ENCODE results near the gene DIS3L2.
"Not testable (repeated sequence)": the region's sequence is repeated elsewhere in the genome, so short reads cannot be mapped to it uniquely, and the experiment has no call there.

DIS3L2 gene

DNA sequence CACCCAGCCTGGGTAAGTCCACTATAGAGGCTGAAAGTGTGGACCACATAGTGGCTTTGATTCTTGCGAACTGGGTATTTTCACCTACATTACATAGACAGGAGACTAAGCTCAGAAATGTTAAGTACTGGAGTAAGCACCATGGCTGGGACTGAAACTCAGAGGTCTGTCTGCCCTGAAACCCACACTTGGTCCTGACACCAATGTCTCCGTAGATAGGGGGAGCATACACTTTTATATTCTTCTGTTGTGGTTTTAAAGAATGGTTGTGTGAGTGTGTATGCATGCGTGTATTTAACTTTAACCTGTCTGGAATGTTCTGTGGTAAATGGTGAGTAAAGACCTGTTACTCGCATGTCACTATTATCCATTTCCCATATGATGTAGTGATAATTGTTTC lies 25.0 kb upstream of the DIS3L2 start:
- Histone ChIP-seq H3K27ac (ENCODE audit: low read depth, low read length) (no peak overlapping the region), H3K9ac (ENCODE audit: low read depth in 1 of 2, low read length in 2 of 2) (no peak overlapping the region), H3K9me3 (ENCODE audit: control insufficient read depth in 1 of 2, low read length in 2 of 2) (no peaks in the 10 kb centered on the region), H3K36me3 (ENCODE audit: control insufficient read depth in 1 of 2, insufficient read depth in 2 of 2, low read length in 2 of 2) (no peaks in the 10 kb centered on the region), H3K4me3 (ENCODE audit: low read depth in 1 of 2, low read length in 2 of 2) (no peak overlapping the region), H3K4me1 (ENCODE audit: control insufficient read depth in 1 of 2, insufficient read depth in 2 of 2, low read length in 2 of 2) (no peaks in the 10 kb centered on the region), H3K27me3 (ENCODE audit: control insufficient read depth in 1 of 2, insufficient read depth in 2 of 2, low read length in 2 of 2) (no peaks in the 10 kb centered on the region)

- no peaks in the 10 kb centered on the region for H3K4me1 ChIP-seq (ENCODE audit: control insufficient read depth in 1 of 2, insufficient read depth in 2 of 2, low read length in 2 of 2)
- no peaks in the 10 kb centered on the region for H3K27me3 ChIP-seq (ENCODE audit: control insufficient read depth in 1 of 2, insufficient read depth in 2 of 2, low read length in 2 of 2)
- no peak overlapping the region for H3K27ac ChIP-seq (ENCODE audit: low read depth, low read length)
- H3K9me3 ChIP-seq (ENCODE audit: control insufficient read depth in 1 of 2, low read length in 2 of 2): no peaks in the 10 kb centered on the region
- no peak overlapping the region for H3K4me3 ChIP-seq (ENCODE audit: low read depth in 1 of 2, low read length in 2 of 2)
- no peak overlapping the region for H3K9ac ChIP-seq (ENCODE audit: low read depth in 1 of 2, low read length in 2 of 2)
- H3K36me3 ChIP-seq (ENCODE audit: control insufficient read depth in 1 of 2, insufficient read depth in 2 of 2, low read length in 2 of 2): no peaks in the 10 kb centered on the region
Observed at GRCh38 chr2:231937057-231937456, 24.5 kb upstream of the DIS3L2 start.

DNA sequence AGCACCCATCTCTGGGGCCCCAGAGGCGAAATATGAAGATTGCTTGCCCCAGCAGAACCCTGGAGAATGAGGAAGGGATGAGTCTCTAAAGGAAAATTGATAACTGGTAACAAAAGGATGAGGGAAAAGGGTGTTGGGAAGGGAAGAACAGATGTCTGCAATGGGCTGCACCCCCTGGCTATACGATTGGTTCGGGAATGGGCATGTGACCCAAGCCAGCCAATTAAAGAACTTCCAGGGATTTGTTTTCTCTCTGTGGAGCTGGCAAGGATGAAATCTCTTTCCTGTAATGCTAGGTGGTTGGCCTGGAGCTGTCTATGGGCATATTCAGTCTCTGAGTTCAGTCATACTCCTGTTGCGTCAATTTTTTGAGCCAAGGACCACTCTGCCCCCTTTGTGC lies 22.5 kb upstream of the DIS3L2 start:
- Histone ChIP-seq H3K36me3 (ENCODE audit: control insufficient read depth in 1 of 2, insufficient read depth in 2 of 2, low read length in 2 of 2) (no peaks in the 10 kb centered on the region), H3K4me3 (ENCODE audit: low read depth in 1 of 2, low read length in 2 of 2) (no peak overlapping the region), H3K9me3 (ENCODE audit: control insufficient read depth in 1 of 2, low read length in 2 of 2) (no peaks in the 10 kb centered on the region), H3K27me3 (ENCODE audit: control insufficient read depth in 1 of 2, insufficient read depth in 2 of 2, low read length in 2 of 2) (no peaks in the 10 kb centered on the region), H3K9ac (ENCODE audit: low read depth in 1 of 2, low read length in 2 of 2) (no peak overlapping the region), H3K27ac (ENCODE audit: low read depth, low read length) (no peak overlapping the region), H3K4me1 (ENCODE audit: control insufficient read depth in 1 of 2, insufficient read depth in 2 of 2, low read length in 2 of 2) (no peaks in the 10 kb centered on the region)

DNA sequence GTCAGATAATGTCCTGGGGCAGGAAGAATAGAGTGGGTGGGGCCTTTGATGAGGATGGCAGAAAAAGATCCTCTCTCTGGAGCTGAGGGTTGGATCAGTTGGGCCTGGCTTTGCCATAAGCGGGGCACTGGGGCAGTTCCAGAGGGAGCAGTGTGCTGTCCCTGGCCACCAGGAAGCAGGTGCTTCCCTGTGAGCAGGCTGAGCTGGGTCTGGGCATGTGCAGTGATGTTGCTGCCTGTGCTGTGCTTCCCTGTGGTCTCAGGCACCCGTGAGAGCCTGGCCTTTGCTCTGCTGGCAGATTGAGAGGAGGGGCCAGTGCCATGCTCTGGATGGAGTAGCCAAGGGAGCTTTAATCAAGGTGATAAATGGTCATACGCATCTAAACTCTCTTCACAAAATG lies 20.7 kb upstream of the DIS3L2 start:
- H3K4me3 ChIP-seq (ENCODE audit: low read depth in 1 of 2, low read length in 2 of 2): no peak overlapping the region
- H3K27me3 ChIP-seq (ENCODE audit: control insufficient read depth in 1 of 2, insufficient read depth in 2 of 2, low read length in 2 of 2): no peaks in the 10 kb centered on the region
- no peak overlapping the region for H3K9ac ChIP-seq (ENCODE audit: low read depth in 1 of 2, low read length in 2 of 2)
- H3K4me1 ChIP-seq (ENCODE audit: control insufficient read depth in 1 of 2, insufficient read depth in 2 of 2, low read length in 2 of 2): no peaks in the 10 kb centered on the region
- H3K36me3 ChIP-seq (ENCODE audit: control insufficient read depth in 1 of 2, insufficient read depth in 2 of 2, low read length in 2 of 2): no peaks in the 10 kb centered on the region
- H3K9me3 ChIP-seq (ENCODE audit: control insufficient read depth in 1 of 2, low read length in 2 of 2): no peaks in the 10 kb centered on the region
- H3K27ac ChIP-seq (ENCODE audit: low read depth, low read length): no peak overlapping the region

- H3K27me3 ChIP-seq (ENCODE audit: control insufficient read depth in 1 of 2, insufficient read depth in 2 of 2, low read length in 2 of 2): no peaks in the 10 kb centered on the region
- H3K4me3 ChIP-seq (ENCODE audit: low read depth in 1 of 2, low read length in 2 of 2): no peak overlapping the region
- no peak overlapping the region for H3K27ac ChIP-seq (ENCODE audit: low read depth, low read length)
- no peaks in the 10 kb centered on the region for H3K9me3 ChIP-seq (ENCODE audit: control insufficient read depth in 1 of 2, low read length in 2 of 2)
- no peak overlapping the region for H3K9ac ChIP-seq (ENCODE audit: low read depth in 1 of 2, low read length in 2 of 2)
- H3K36me3 ChIP-seq (ENCODE audit: control insufficient read depth in 1 of 2, insufficient read depth in 2 of 2, low read length in 2 of 2): no peaks in the 10 kb centered on the region
- no peaks in the 10 kb centered on the region for H3K4me1 ChIP-seq (ENCODE audit: control insufficient read depth in 1 of 2, insufficient read depth in 2 of 2, low read length in 2 of 2)
Observed at GRCh38 chr2:231941673-231942072, 19.8 kb upstream of the DIS3L2 start.

- Histone ChIP-seq H3K9ac (ENCODE audit: low read depth in 1 of 2, low read length in 2 of 2) (no peak overlapping the region), H3K9me3 (ENCODE audit: control insufficient read depth in 1 of 2, low read length in 2 of 2) (no peaks in the 10 kb centered on the region), H3K27ac (ENCODE audit: low read depth, low read length) (no peak overlapping the region), H3K4me1 (ENCODE audit: control insufficient read depth in 1 of 2, insufficient read depth in 2 of 2, low read length in 2 of 2) (no peaks in the 10 kb centered on the region), H3K4me3 (ENCODE audit: low read depth in 1 of 2, low read length in 2 of 2) (no peak overlapping the region), H3K36me3 (ENCODE audit: control insufficient read depth in 1 of 2, insufficient read depth in 2 of 2, low read length in 2 of 2) (no peaks in the 10 kb centered on the region), H3K27me3 (ENCODE audit: control insufficient read depth in 1 of 2, insufficient read depth in 2 of 2, low read length in 2 of 2) (no peaks in the 10 kb centered on the region)
Observed at GRCh38 chr2:231942180-231942579, 19.3 kb upstream of the DIS3L2 start.

- no peaks in the 10 kb centered on the region for H3K4me1 ChIP-seq (ENCODE audit: control insufficient read depth in 1 of 2, insufficient read depth in 2 of 2, low read length in 2 of 2)
- H3K27me3 ChIP-seq (ENCODE audit: control insufficient read depth in 1 of 2, insufficient read depth in 2 of 2, low read length in 2 of 2): no peaks in the 10 kb centered on the region
- H3K27ac ChIP-seq (ENCODE audit: low read depth, low read length): no peak overlapping the region
- no peak overlapping the region for H3K9ac ChIP-seq (ENCODE audit: low read depth in 1 of 2, low read length in 2 of 2)
- no peaks in the 10 kb centered on the region for H3K9me3 ChIP-seq (ENCODE audit: control insufficient read depth in 1 of 2, low read length in 2 of 2)
- H3K36me3 ChIP-seq (ENCODE audit: control insufficient read depth in 1 of 2, insufficient read depth in 2 of 2, low read length in 2 of 2): no peaks in the 10 kb centered on the region
- no peak overlapping the region for H3K4me3 ChIP-seq (ENCODE audit: low read depth in 1 of 2, low read length in 2 of 2)
Observed at GRCh38 chr2:231946241-231946814, 15.2 kb upstream of the DIS3L2 start.

DNA sequence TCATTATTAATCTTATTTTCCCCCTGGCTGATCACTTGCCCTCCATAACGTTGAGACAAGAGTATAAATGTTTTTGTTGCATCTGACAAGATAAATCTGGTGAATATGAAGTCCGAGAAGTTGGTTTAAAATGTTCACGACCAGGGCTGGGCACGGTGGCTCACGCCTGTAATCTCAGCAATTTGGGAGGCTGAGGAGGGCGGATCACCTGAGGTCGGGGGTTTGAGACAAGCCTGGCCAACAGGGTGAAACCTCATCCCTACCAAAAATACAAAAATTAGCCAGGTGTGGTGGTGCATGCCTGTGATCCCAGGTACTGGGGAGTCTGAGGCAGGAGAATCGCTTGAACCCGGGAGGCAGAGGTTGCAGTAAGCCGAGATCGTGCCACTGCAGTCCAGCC lies 14.4 kb upstream of the DIS3L2 start:
- not testable (repeated sequence) for H3K9ac ChIP-seq (ENCODE audit: low read depth in 1 of 2, low read length in 2 of 2); H3K36me3 ChIP-seq (ENCODE audit: control insufficient read depth in 1 of 2, insufficient read depth in 2 of 2, low read length in 2 of 2); H3K9me3 ChIP-seq (ENCODE audit: control insufficient read depth in 1 of 2, low read length in 2 of 2); H3K27me3 ChIP-seq (ENCODE audit: control insufficient read depth in 1 of 2, insufficient read depth in 2 of 2, low read length in 2 of 2); H3K27ac ChIP-seq (ENCODE audit: low read depth, low read length); H3K4me3 ChIP-seq (ENCODE audit: low read depth in 1 of 2, low read length in 2 of 2); H3K4me1 ChIP-seq (ENCODE audit: control insufficient read depth in 1 of 2, insufficient read depth in 2 of 2, low read length in 2 of 2)

DNA sequence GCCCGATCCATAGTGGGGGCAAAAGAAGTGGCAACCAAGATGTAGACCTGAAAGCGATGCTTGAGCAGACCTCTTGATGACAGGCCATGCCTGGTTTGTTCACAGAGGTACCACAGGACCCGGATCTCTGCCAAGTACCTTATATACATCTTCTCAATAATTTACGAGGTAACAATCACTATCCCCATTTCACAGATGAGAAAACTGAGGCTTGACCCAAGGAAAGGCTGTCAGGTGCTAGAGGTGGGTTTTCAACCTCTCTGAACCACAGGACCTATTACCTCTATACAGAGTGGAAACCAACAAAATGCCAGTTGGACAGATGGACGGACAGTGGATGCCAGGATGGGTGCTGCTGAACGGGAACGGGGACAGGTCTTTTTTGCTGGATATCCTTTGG lies 13.8 kb upstream of the DIS3L2 start:
- H3K36me3 ChIP-seq (ENCODE audit: control insufficient read depth in 1 of 2, insufficient read depth in 2 of 2, low read length in 2 of 2): no peaks in the 10 kb centered on the region
- no peak overlapping the region for H3K27ac ChIP-seq (ENCODE audit: low read depth, low read length)
- H3K4me3 ChIP-seq (ENCODE audit: low read depth in 1 of 2, low read length in 2 of 2): no peak overlapping the region

DNA sequence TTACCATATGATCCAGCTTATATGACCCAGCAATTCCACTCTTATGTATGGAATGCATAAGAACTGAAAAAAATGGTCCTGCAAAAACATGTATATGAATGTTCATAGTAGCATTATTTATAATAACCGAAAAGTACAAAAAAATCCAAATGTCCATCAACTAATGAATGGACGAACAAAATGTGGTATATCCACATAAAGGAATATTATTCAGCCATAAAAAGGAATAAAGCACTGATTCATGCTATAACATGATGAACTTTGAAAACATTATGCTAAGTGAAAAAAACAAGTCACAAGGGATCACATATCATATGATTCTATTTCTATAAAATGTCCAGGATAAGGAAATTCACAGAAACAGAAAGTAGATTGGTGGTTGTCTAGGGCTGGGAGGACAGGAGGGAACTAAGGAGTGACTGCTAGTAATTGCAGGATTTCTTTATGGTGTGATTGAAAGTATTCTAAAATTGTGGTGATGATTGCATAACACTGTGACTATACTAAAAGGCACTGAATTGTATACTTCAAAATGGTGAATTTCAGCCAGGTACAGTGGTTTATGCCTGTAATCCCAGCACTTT lies 10.0 kb upstream of the DIS3L2 start:
- Histone ChIP-seq H3K9me3 (ENCODE audit: control insufficient read depth in 1 of 2, low read length in 2 of 2) (no peaks in the 10 kb centered on the region), H3K36me3 (ENCODE audit: control insufficient read depth in 1 of 2, insufficient read depth in 2 of 2, low read length in 2 of 2) (no peaks in the 10 kb centered on the region), H3K4me3 (ENCODE audit: low read depth in 1 of 2, low read length in 2 of 2) (no peak overlapping the region), H3K9ac (ENCODE audit: low read depth in 1 of 2, low read length in 2 of 2) (no peak overlapping the region), H3K27ac (ENCODE audit: low read depth, low read length) (no peak overlapping the region), H3K4me1 (ENCODE audit: control insufficient read depth in 1 of 2, insufficient read depth in 2 of 2, low read length in 2 of 2) (no peaks in the 10 kb centered on the region), H3K27me3 (ENCODE audit: control insufficient read depth in 1 of 2, insufficient read depth in 2 of 2, low read length in 2 of 2) (no peaks in the 10 kb centered on the region)

More for the DNA sequence above, 13.8 kb upstream of the DIS3L2 start:
- Histone ChIP-seq H3K27me3 (ENCODE audit: control insufficient read depth in 1 of 2, insufficient read depth in 2 of 2, low read length in 2 of 2) (no peaks in the 10 kb centered on the region), H3K9ac (ENCODE audit: low read depth in 1 of 2, low read length in 2 of 2) (no peak overlapping the region), H3K9me3 (ENCODE audit: control insufficient read depth in 1 of 2, low read length in 2 of 2) (no peaks in the 10 kb centered on the region), H3K4me1 (ENCODE audit: control insufficient read depth in 1 of 2, insufficient read depth in 2 of 2, low read length in 2 of 2) (no peaks in the 10 kb centered on the region)

Data from duodenal mucosa (tissue), 2 donors.